DLD1 (cell line): ENCODE data around the gene SGMS1.
"Not testable (repeated sequence)": the region's sequence is repeated elsewhere in the genome, so short reads cannot be mapped to it uniquely, and the experiment has no call there.

ENCODE experiments used
- in situ Hi-C: cut with HindIII; loops from 2 replicates; pipeline ENCODE4 v1.10.0; 2017; ENCODE audit warnings: low sequenced_read_pairs

Gene SGMS1

DNA sequence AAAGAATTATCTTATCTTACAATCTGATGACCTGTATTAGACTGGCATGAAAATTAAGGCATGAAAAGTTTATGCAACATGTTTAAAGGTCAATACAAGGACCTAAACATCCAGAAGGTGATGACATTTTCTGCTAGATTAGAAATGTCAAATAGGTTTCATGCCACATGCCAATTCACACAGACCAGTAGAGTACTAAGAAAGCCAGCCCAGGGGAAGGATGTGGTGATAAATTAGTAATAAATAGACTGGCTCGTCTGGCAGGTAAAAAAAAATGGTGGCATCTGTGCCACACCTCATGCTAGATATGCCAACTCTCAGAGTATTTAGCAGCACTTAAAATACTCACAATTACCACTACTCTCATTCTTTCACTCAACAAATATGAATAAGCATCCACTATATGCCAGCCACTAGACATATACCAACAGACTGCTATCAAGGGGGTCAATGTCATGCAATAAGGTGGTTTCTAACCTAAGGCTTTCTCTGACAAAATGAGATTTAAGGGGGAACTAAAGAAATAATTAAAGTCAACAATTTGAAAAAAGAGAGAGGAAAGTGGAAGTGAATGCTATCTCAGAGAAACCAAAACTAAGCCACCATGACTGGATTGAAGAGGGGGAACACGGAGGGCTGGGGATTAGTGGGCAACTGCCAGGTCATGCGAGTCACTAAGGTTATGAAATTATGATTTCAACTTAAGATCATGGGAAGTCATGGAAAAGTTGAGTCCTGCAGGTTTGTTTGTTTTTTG is 83.5 kb downstream of the SGMS1 start:
- in situ Hi-C loops, result no loop called here

DNA sequence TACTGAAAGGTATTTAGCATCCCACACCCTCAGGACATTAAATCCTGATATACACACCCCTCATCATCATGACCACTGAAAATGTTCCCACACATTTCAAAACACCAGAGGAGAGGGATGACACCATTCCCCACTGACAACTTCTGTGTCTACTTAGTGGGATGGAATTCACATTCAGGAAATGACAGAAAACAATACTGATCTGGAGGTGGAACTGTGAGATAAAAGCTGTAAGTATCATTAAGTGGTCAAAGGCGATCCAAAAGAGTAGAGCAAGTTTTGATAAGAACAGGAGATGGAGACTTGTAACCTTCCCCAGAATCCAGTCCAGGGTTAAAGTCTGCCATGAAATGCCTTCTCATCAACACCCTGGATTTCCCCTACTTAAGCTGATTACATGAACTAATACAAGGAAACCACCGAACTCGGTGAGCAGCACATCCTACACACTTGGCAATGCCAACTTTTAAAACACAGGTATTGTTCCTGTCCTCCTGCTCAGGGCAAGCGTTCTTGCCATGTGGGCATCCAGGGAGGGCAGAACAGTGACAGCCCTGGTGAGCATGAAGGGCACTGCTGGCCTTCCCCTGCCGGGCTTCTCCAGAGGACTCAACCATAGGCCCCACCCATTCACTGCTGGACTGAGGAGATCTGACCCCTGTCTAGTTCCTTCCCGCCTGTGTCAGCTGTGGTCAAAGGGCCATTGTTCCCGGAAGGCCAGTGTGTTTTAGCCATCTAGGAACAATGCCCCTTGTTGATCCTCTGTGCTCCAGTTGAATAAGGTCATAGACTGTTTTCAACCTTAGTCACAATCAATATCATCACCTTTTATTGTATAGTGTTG is 85.0 kb downstream of the SGMS1 start:
- in situ Hi-C loops, result no loop called here

DNA sequence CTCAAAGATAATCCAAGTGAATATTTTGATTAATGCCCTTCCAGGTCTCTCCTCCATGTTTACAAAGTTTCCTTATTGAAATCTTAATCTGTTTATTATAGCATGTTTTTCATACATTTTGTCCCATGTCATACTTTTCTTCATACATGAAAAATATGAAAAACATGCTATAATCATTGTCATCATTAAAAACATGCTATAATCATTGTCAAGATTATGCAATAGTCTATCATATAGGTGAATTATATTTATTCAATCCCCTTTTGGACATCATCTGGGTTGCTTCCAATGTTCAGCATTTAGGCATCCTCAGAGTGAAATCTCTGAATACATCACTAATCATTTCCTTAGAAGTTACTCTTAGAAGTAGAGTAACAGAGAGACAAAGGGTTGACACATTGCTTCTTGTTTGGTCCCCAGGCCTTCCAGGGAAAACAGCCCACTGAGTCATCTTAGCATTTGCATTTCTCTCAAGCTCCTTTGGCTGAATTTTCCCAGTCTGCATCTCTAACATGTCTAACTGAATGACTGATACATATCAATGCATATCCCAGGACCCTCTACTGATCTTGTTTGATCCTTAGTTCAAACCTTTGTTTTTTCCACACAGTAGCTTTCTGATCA is 87.0 kb downstream of the SGMS1 start:
- in situ Hi-C loops, result no loop called here

DNA sequence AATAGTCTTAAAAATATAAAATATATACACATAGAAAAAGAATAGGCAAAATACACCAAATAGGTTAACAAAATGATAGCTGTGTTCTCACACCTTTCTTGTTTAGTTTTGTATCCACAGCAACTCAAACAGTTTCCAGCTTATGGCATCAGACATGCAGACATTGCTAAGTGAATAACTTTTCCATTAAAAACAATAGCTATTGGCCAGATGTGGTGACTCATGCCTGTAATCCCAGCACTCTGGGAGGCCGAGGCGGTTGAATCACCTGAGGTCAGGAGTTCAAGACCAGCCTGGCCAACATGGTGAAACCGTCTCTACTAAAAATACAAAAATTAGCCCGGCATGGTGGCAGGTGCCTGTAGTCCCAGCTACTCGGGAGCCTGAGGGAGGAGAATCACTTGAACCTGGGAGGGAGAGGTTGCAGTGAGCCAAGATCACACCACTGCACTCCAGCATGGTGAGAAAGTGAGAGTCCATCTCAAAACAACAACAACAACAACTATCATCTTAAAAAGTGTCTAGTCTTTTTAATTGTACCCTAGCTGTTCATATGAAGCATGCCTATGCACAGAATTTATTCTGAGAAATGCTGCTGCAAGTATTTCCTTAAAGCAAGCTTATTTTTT is 88.9 kb downstream of the SGMS1 start:
- in situ Hi-C loops, result not testable (repeated sequence)

DNA sequence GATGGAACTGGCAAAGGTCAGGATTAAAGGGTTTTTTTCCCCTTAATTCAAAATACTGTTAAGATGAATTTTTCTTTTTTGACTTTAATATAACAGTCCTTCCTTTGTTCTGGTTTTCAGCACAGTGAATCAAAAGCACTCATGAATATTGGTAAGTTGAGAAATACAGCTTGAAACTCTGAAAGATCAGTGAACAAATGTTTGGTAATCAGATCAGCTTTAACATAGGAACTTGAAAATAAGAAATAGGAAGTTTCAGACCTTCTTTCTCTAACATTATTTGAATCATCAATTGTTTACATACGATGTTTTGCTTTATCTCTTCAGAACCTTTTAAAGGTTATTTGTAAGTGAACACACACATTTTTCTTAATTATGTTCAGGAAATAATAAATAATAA is 90.5 kb downstream of the SGMS1 start:
- in situ Hi-C loops, result no loop called here

DNA sequence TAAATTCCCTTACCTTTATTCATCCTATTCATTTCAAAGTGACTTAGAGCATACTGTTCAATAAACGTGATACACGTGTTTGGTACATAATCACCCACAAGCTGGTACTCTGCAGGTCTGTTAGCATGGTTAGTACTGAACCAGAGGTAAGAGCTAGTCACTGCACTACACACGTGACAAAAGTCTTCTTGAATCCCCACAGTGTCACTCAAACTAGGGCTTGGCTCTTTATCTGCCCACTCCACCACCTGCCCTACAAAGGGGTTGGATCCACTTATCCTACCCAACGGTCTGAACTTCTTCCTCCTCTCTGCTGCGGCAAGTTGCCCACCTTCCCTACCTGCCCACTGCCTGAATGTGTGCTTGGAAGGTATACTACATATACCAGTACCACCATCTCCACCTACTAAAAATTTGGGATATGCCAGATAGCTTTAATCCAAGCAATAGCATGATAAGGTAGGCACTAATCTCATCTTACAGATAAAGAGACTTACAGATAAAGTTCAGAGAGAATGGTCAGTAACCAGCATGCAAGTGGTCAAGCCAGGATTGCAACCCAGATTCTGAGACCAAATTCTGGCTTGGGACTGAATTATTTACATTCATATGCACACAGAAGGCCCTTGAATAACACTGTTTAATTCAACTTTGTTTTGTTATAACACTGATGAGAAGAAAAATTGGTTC is 92.2 kb downstream of the SGMS1 start:
- in situ Hi-C loops, result no loop called here

DNA sequence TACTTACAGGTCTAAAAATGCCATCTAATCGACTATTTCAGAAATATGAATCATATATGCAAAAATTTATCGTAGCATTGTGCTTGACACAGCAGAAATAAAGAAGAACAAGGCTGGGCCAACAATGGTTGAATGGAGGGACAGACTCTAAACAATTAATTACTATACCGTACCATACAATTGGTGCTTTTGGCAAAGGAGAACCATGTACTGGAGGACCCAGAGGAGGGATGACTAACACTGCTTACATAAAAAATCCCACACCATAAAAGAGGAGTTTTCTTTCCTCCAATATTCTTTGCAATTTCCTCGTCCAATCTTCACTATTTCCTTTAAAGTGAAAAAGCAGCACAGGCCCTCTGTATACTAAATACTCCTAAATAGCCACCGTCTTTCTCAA is 94.1 kb downstream of the SGMS1 start:
- in situ Hi-C loops, result no loop called here

DNA sequence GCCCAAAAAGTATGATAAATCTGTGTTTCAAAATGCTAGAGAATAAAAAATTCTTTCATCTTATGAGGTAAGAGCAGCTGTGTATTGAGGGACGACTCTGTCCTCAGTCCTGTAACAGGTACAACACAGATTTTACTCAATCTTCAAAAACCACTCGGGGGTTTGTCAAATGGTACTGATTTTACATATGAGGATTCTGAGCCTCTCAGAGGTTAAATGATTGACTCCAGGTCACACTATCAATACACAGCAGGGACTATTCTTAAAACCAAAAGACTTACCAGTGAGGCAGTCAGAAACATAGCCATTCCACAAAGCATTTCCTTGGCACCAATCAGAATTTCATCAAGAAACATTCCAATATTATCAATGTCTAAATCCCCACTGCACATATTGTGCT is 95.5 kb downstream of the SGMS1 start:
- in situ Hi-C loops, result no loop called here

DNA sequence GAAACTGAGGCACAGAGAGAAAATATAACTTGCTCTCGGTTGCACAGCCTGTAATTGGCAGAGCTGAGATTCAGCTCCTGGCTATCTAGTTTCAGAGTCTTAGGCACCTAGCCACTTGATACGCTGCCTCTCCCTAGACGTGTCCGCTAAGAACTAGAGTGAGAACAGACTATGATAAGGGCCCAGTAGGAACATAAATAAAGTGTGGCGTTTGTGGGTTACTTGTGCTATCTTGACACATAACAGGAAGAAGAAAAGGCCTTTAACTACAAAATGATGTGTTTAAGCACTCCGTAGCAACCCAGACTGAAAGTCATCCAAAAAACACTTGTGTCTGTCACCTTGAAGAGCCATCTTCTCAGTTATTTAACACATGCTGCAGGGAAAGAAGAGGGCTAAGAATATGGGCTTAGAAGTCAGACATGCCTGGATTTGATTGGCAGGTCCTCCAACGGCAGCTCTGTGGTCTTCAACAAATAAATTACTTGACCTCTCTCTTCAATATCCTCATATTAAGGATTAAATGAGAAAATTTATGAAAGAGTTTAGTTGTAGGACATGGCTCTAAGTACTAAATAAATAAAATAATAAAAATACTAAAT is 96.2 kb downstream of the SGMS1 start:
- in situ Hi-C loops, result no loop called here

DNA sequence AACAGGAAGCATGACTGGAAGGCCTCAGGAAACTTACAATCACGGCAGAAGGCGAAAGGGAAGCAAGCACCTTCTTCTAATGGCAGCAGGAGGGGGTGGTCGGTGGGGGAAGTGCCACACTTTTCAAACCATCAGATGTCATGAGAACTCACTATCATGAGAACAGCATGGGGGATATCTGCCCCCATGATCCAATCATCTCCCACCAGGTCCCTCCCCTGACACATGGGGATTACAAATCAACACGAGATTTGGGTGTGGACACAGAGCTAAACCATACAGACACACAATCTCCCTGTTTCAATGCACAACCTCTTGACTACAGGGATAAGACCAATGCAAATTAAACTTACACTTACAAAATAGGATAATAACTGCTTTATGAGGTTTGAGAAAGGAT is 97.6 kb downstream of the SGMS1 start:
- in situ Hi-C loops, result no loop called here

DNA sequence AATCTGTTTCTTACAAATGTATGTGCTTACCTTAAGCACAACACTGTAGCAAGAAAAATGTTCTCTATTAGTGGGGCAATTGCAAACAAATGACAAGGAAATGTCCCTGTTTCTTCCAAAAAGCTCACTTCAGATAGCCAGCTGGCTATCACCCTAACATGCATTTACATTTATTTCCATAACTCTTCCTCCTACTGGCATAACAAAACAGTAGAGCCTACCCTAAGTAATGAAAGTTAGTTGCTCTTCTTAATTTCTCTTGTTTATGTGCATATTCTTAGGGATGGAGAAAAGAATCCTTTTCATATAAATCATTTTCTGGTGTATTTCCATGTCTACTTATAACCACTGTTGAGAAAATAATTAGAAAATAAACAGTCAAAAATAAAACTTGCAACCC is 100.4 kb downstream of the SGMS1 start:
- in situ Hi-C loops, result no loop called here

DNA sequence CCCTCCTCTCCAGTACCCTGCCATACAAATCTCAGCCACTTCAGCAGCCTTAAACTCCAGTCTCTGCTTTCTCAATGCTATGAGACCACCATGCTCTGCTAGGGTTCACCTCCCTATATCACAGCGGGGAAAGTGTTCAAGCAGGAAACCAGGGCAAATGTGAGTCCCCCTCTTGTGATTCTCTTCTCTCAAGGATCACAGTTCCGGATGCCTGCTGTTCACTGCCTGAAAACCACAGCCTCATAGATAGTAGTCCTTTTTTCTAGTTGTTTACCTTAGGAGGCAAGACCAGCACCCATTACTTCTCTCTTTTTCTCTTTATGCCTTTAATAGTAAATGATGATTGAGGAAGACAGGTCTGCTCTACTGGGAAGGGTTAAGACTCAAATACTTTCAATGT is 100.8 kb downstream of the SGMS1 start:
- in situ Hi-C loops, result no loop called here

DNA sequence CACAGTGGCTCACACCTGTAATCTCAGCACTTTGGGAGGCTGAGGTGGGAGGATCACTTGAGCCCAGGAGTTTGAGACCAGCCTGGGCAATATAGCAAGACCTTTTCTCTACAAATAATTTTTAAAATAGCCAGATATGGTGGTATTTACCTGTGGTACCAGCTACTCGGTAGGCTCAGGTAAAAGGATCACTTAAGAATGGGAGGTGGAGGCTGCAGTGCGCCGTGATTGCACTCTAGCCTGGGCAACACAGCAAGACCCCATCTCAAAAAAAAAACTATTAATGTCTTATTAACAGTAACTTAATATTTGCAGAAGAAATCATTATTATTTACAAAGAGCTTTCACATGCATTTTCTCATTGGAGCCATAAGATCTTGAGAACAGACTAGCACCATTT is 103.6 kb downstream of the SGMS1 start:
- in situ Hi-C loops, result no loop called here

DNA sequence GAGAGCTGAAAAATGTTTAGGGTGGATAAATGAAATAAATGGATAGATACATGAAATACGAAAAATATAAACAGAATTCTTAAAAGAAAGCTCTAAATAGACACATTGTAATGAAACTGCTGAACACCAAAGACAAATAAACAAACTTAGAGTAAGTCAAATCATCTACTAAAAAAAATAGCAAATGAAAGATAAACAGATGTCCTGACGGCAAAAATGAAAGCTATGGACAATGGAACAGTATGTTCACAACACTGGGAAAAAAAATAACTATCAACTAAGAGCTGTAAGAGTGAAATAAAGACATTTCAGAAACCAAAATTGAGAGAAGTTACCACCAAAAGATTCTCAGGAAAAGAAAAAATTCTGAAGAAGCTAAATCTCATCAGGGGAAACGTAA is 106.1 kb downstream of the SGMS1 start:
- in situ Hi-C loops, result no loop called here

DNA sequence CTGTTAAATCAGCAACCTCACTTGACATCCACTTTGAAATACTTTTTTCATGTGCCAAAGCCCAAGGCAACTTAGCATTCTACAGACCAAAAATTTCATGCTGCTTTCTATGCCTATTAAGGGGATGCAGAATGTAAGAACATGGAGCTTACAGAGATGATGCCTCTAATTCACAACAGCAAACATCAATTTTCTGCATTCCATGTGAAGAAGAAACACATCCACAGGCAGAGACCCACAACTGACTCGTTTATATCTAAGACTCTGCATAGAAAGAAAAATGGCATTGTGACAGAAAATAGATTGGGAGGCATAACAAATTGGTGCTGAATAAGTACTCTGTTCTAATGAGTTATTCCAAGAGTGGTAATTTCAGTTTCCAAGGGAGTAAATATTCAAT is 107.6 kb downstream of the SGMS1 start:
- in situ Hi-C loops, result no loop called here

DNA sequence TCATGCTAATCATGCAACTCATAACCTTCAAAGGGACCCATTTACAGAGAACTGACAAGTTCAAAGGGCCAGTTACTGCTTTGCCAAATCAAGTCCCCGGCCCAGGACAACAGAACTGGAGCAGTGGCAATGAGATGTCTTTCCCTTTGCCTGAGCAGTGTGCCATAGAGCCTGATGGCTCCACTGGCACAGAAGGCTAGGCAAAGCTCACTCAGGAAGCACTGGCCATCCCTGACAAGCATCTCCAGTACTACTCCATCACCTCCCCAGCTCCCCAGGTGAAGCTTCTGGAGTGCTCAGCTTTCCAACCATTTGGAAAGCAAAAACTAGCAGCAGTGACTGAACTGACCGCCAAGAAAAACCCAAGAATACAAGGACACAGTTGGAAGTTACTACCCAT is 108.3 kb downstream of the SGMS1 start:
- in situ Hi-C loops, result no loop called here

DNA sequence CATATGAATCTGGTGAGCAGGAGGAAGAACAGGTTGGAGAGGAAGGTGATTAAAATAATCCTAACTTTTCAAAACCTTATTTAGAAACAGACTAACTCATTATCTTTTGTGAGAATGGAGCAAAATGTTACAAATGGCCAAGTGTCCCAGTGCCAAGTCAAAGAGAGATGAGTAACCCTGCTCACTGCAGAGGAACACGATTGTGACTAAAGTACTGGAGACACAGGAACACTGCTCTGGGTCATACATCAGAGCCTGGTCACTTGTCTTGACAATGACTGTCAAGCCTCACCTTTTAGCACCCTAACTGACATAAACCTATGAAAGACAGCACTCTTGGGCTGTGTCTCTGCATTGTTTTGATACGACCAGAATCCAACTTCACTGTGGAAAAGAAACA is 108.8 kb downstream of the SGMS1 start:
- in situ Hi-C loops, result no loop called here

DNA sequence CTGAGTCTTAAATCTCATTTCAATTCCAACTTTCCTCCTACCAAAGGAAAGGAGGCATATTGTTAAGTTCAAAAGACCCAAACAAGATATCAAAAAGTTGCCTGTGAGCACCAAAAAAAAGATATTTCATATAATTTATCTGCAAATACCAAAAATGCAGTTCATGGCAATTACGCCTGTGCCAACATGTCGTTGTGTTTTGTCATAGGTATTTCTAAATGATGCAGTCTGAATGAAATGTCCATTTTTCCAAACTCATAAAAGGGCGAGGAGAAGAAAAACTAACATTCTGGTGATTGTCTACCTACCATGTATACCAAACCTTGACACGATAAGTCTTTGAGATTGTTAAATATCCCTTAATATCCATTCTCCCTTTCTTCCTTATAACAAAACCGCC is 109.8 kb downstream of the SGMS1 start:
- in situ Hi-C loops, result no loop called here

DNA sequence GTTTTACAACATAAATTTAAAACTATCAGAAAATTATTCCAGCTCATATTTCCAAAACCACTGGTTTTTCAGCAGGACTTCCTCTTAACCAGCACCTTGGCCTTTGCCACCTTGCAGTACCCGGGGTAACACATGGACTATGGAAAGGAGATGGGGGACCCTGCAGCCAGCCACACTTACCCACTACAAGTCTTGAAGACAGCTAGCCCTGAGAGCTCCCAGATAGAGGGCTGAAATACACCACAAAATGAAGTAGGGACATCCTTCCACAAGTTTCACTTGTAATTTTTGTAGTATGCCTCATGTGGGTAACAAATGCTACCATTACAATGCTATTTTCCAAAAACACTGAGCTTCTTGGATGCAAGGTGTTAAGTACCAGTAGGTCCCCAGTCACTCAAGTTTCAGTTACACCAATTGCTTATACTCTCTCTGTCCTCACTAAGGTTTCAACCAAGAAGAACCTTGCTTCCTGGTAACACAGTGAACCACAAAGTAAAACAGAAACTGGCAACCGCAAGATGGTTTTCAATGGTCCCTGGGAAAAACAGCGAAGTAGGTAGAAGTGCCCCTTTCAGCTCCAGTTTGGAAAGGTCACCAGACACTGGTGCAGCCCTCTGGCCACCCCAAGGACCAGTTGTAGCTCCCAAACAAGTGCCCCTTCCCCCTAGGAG is 110.9 kb downstream of the SGMS1 start:
- in situ Hi-C loops, result no loop called here

DNA sequence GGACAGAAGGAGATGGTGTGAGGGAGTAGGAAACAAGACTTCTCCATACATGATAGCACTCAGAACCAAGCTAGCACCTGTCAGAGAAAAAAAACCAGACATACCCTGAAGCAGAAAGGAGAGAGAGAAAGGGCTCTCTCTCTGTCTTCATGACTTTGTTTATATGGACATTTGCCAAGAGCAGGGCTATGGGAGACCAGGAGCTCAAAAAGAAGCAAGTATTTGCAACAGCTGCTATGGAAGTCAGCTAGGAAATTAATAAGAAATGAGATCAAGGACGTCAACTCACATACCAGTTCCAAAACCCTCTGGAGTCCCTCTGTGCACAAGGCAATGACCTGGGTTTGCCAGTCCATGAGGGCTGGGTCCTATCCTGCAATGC is 111.6 kb downstream of the SGMS1 start:
- in situ Hi-C loops, result no loop called here
